Measurements from ENCODE around the gene ORC5. TPM values are rescaled to one million over a fixed set of nuclear protein-coding genes. Genes with fewer than 3 reads are reported as not detected.
A peak's percentile ranks its signal among the peaks of the same experiment; 100 is the strongest.

Gene ORC5
- 22.1 and 89.0 TPM in 2 replicates for total RNA-seq (2014; rRNA removed; shearing (Covaris generic))
- polyA plus RNA-seq (2016; fragmentation: Nextera tagmentation; extraction: Ambion mirVana): 9.8 and 10.9 TPM in 2 replicates
- long read RNA-seq, transcript ORC5-201 (14 exons, 1,958 nt): major isoform, 19 of 32 reads
- long read RNA-seq, partial matches to known transcripts: 4 of 32 reads
- long read RNA-seq, other reads (novel, unspliced or antisense): 4 of 32 reads

GRCh38 chr7:104207731-104208420 lies at the start of gene ORC5:
Gene ORC5 (minus strand): TSS chr7:104208013. CDS start chr7:104207904, 109 bp downstream.
- H3K4me3 Mint-ChIP-seq: peak within 1 kb of the TSS; percentile 96

GRCh38 chr7:104255616-104256015 lies 47.8 kb upstream of the ORC5 start:
- no peak overlapping the region for H3K27ac Mint-ChIP-seq
- Histone ChIP-seq H3K79me2 (replicated peaks; ENCODE audit: insufficient read depth) (no peaks in the 10 kb centered on the region), H3K27ac (ENCODE audit: low read depth) (no peak overlapping the region), H3K9me2 (ENCODE audit: insufficient read depth) (peaks cover 14% of the 10 kb centered on the region), H4K20me1 (replicated peaks; ENCODE audit: insufficient read depth) (no peaks in the 10 kb centered on the region), H3K27me3 (ENCODE audit: insufficient read depth) (no peaks in the 10 kb centered on the region), H3K4me2 (no peak overlapping the region), H3K4me3 (no peak overlapping the region), H3K36me3 (ENCODE audit: insufficient read depth) (no peaks in the 10 kb centered on the region), H3F3A (replicated peaks; ENCODE audit: low read depth) (no peaks in the 10 kb centered on the region), H3K4me1 (ENCODE audit: insufficient read depth) (no peaks in the 10 kb centered on the region), H2AFZ (no peak overlapping the region)
- peaks cover 1% of the 10 kb centered on the region for H3K27me3 Mint-ChIP-seq (ENCODE audit: insufficient read depth, low read depth, poor library complexity)
- ATAC-seq (no peak), DNase-seq (ENCODE audit: low spot score) (no peak)
- no peaks in the 10 kb centered on the region for H3K4me1 Mint-ChIP-seq
- TF ChIP-seq JUNB (IDR thresholded peaks at IDR 0.05; ENCODE audit: unreplicated experiment) (no peak), POLR2AphosphoS5 (IDR thresholded peaks at IDR 0.05; ENCODE audit: low read depth) (no peak), EZH2phosphoT487 (IDR thresholded peaks at IDR 0.05; ENCODE audit: unreplicated experiment) (no peak)
- no peaks in the 10 kb centered on the region for H3K36me3 Mint-ChIP-seq (ENCODE audit: low read depth)
- no peak overlapping the region for H3K4me3 Mint-ChIP-seq
- no peaks in the 10 kb centered on the region for H3K9me3 Mint-ChIP-seq

More at GRCh38 chr7:104207731-104208420, at the start of gene ORC5:
- H3K9me2 ChIP-seq (ENCODE audit: insufficient read depth): 0 out of 2 replicates have a peak, but pooled peaks cover 4% of the 10 kb centered on the region
- H4K20me1 ChIP-seq (replicated peaks; ENCODE audit: insufficient read depth): no peaks in the 10 kb centered on the region
- peak within 1 kb of the TSS; percentile 76; the same call in 1 of the 2 replicates for H3K27ac ChIP-seq (ENCODE audit: low read depth)
- Mint-ChIP-seq H3K27me3 (ENCODE audit: insufficient read depth, low read depth, poor library complexity) (no peaks in the 10 kb centered on the region), H3K9me3 (peaks cover 44% of the 10 kb centered on the region), H3K36me3 (ENCODE audit: low read depth) (peaks cover 27% of the 10 kb centered on the region), H3K27ac (peak within 1 kb of the TSS; percentile 96), H3K4me1 (peaks cover 14% of the 10 kb centered on the region; the same call in 2 of the 3 replicates)
- H2AFZ ChIP-seq: peak within 1 kb of the TSS; percentile 99
- peaks cover 8% of the 10 kb centered on the region; the same call in 1 of the 2 replicates for H3K4me1 ChIP-seq (ENCODE audit: insufficient read depth)
- peak; percentile 99 for ATAC-seq
- no peak for TF ChIP-seq CTCF (conservative IDR thresholded peaks at IDR 0.05; ENCODE audit: low read depth in 2 of 2)
- peak; percentile 74; the same call in 1 of the 2 replicates for TF ChIP-seq ETS1 (IDR thresholded peaks at IDR 0.05)
- peak; percentile 98 for TF ChIP-seq POLR2AphosphoS5 (IDR thresholded peaks at IDR 0.05; ENCODE audit: low read depth)
- TF ChIP-seq CREB1 (CRISPR knock-in tag; IDR thresholded peaks at IDR 0.05; ENCODE audit: low read depth): peak; percentile 89
- peak within 1 kb of the TSS; percentile 80 for H3K4me3 ChIP-seq
- no peaks in the 10 kb centered on the region for H3K27me3 ChIP-seq (ENCODE audit: insufficient read depth)
- peaks cover 37% of the 10 kb centered on the region for H3K79me2 ChIP-seq (replicated peaks; ENCODE audit: insufficient read depth)
- H3F3A ChIP-seq (replicated peaks; ENCODE audit: low read depth): no peaks in the 10 kb centered on the region
- DNase-seq (ENCODE audit: low spot score): peak; percentile 83
- peaks cover 4% of the 10 kb centered on the region; the same call in 1 of the 2 replicates for H3K36me3 ChIP-seq (ENCODE audit: insufficient read depth)
- H3K4me2 ChIP-seq: peak within 1 kb of the TSS; percentile 99
